HG03520 (cell line): ENCODE measurements around the gene ZEB1.

Experiments used
- ATAC-seq: cut with Tn5 transposase; IDR thresholded peaks from one replicate; pipeline ENCODE4 v1.9.1; 2021; ENCODE audit warnings: mild to moderate bottlenecking, moderate library complexity; ENCODE audit not compliant: unreplicated experiment

ZEB1 gene

DNA sequence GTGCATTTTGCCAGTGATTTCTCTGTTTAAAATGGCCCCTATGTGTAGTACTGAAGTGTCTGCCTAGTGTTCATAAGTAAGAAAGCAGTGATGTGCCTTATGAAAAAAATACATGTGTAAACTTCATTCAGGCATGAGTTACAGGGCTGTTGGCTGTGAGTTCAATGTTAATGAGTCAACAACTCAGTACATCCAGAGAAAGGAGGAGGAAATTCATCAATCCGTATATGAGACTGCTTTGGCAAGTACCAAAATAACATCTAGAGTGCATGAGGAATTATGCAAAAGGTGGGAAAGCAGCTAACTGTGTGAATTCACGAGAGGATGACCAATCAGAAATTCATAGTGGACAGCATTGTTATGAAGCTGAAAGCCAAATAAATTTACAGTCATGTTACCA is 255.6 kb downstream of the ZEB1 start:
- no peak for ATAC-seq

DNA sequence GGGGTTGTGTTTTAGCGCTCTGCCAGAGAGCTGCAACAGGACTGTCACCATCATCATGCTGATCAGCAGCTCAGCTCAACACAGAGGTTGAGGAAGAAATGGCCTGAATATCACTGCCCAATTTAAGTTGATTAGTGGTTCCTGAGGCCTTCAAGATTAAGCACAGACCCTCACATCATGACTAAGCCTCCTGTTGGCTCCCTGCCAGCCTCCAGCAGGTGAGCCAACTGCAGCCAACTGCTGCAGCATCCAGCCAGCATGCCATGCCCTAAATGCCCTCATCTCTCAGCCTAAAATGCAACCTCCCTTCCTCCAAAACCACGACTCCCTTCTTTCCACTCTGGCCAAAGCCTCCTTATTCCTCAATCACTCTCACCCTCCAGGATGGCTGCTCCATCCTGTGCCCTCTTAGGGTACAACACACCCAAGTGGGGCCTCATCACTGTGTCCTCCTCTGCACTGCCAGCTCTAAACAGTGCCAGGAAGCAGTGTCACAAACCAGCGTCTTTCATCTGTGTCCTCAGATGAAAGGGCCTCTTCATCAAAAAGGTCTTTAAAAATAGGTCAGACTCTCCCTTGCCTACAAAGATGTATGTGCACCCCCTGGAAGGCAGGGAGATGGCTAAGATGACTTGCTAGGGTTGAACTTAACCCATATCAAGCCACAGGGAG is 259.3 kb downstream of the ZEB1 start:
- ATAC-seq, result no peak

- no peak for ATAC-seq
Observed at GRCh38 chr10:31578951-31579350, 259.9 kb downstream of the ZEB1 start.
